Measurements from ENCODE around the gene GNAT1.
"Not testable (repeated sequence)": the region's sequence is repeated elsewhere in the genome, so short reads cannot be mapped to it uniquely, and the experiment has no call there.

Gene GNAT1

DNA sequence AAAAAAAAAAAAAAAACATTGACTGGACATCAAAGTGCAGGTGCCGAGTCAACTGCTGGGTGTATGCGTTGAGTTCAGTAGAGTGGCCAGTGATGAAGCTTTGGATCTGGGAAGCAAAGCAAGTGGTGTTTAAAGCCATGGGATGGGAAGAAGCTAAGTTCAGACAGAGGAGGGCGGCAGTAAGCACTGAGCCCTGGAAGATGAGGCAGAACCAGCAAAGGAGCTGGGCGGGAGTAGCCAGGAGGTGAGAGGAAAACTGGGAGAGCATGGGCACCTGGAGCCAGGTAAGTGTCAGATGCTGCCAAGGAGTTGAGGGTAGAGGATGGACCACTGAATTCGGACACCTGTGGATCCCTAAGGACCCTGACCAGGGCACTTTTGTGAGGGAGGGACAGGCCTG, 33.2 kb downstream of the GNAT1 start:
- no peak for DNase-seq

- DNase-seq = peak; percentile 52
Measured at GRCh38 chr3:50226888-50227389, 35.5 kb downstream of the GNAT1 start.

- DNase-seq = peak; percentile 91
Measured at GRCh38 chr3:50227390-50228183, 36.2 kb downstream of the GNAT1 start.

- not testable (repeated sequence) for DNase-seq
Measured at GRCh38 chr3:50228184-50228763, 36.9 kb downstream of the GNAT1 start.

DNA sequence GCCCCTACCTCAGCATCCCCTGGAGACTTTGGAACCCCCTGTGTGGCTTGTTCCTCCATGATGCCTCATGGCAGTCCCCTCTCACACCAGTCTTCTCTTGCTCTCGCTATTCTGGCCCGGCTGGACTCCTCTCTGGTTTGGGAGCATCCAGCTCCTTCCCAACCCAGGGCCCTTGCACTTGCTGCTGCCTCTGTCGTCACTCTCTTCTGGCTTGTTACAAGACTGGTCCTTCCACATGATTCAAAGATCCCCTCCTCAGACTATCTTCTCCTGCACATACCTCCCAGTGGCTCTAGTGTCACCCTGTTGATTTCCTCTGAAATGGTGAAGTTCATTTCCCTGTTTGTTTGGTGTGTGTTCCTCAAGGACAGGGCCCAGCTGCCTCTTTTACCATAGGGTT, 38.1 kb downstream of the GNAT1 start:
- no peak for DNase-seq

DNA sequence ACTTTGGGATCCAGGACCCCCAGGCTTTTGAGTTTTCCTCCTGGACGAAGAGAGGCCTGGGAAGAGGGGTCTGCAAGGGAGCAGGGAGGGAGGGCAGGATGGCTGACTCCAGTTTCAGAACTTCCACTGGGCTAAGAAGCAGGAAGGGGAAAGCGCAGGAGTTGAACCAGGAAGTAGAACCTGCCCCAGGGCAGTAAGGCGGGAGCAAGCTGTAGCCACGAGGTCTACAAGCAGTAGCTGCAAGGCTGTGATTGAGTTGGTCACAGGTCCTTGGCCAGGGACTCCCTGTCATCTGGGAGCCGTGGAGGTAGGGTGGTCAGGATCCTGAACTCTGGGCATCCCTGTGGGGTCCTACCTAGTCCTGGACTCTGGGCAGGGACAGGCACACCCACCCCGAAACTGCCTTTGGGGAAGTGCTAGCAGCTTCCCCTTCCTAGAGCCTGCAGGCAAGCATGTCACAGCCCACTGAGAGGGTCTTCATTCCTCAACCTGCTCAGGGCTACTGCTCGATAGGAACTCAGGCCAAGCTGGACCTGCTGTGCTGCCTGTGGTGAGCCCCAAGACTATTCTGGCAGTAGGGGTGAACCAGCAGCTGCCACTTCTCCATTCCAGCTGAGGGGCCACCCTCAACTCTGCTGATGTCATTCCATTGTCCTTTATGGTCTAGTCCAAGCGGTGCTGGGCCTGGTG, 38.8 kb downstream of the GNAT1 start:
- DNase-seq = no peak

DNA sequence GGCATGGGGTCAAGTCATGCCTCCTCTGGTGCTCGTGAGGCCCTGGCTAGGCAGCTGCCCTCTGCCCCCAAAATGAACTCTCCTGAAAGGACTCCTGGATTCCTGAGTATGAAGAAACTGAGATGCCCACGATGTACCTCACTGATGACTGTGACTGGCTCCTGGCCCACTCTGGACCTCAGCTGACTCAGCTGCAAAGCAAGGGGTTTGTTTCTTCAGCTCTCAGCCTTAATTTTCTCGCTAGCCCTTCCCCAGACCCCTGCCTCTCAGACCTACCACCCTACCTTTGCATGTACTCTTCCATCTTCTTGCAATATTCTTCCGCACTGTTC, 39.4 kb downstream of the GNAT1 start:
- no peak for DNase-seq

DNA sequence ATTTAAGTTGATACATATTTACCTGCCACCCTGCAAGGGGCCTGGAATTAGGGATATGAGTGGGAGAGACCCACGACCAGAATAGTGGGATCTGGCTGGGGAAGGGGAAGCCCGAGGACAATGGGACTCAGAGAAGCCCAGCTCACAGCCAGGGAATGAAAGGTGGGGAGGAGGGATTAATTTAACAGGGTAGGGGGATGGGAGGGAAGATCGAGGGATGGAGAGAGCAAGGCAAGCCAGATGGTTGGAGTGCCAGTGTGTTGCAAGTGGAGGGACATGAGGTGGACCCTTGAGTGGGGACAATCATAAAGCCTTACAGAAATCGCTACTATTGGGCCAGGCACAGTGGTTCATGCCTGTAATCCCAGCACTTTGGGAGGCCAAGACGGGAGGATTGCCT, 40.2 kb downstream of the GNAT1 start:
- no peak for DNase-seq

- DNase-seq = no peak
Measured at GRCh38 chr3:50232303-50232702, 40.9 kb downstream of the GNAT1 start.

DNA sequence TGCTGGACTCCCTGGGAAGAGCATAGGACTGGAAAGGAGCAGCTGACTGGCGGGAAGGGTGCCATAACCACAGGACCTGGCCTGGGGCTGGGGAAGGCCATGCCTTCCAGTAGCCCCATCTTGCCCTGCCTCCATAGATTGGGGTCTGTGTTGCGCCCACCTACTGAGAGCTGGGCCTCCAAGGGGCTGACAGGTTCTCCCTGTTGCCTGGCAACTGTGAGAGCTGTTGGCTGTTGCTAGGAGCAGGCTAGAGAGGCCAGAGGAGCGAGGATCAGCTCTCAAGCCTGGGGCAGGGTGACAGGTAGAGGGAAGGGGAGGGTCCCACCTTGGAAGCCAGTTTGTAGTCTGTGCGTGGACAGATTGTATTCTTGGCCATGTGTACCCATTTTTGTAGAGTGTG, 41.8 kb downstream of the GNAT1 start:
- DNase-seq = no peak

DNA sequence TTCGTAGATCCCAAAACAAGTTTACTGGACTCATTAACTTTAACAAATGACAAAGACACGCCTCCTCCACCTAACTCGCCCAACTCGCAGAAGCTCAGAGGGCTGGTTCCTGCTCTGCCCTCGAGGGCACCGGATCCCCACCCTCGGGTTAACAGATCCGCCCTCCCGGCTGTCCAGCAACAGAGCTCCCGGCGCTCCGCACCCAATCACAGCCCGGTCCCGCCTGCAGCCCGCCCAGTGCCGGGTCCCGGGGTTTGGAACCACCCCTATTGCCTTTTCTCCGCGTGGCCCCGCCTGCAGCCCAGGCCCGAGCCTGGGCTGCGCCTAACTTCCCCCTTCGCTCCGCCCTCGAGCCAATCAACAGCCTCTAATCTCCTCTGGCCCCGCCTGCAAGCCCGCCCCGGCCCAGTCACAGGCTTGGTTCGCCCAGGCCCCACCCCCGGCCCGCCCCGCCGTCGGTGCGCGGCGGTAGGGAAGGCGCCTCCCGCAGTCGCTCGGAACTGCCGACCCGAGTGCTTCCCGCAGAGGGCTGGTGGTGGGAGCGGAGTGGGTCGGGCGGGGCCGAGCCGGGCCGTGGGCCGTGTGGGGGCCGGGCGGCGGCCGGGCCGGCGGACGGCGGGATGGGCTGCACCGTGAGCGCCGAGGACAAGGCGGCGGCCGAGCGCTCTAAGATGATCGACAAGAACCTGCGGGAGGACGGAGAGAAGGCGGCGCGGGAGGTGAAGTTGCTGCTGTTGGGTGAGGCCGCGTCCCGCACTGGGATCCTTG, 44.5 kb downstream of the GNAT1 start, which contains the start of gene GNAI2:
Gene GNAI2, plus strand, starts transcription at position 489 of the 768 bp plus-strand sequence. Its CDS starts 132 bp downstream, at position 621.
- peak; percentile 98 for DNase-seq

DNA sequence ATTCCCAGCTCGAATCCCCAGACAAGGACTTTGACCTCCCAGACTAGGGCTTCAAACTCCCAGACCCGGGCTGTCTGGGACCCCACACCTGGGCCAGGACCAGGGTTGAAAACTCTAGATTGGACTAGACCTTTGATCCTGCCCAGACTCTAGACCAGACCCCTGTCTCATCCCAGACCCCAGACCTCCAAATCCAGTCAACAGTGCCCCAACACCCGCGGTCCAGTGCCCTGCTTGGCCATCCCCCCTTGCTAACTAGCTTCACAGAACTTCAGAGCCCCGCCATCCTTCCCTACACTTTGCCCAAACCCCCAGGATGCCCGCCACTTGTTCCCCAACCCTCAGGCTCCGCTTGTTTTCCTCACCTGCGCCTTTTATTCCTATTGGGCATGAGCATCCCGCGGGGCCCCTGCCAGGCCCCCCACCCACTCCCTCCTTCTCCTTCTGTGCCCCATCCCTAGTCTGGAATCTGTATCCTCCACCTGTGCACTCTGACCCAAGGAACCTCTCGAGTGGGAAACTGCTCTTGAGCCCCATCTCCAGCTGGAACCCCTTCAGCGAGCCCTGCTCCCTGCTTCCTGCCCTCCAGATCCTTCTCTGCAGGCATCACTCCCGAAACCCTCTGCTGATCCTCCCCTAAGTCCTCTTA, 45.2 kb downstream of the GNAT1 start:
- no peak for DNase-seq

- peak; percentile 45 for DNase-seq
Measured at GRCh38 chr3:50237133-50237651, 45.8 kb downstream of the GNAT1 start.

DNA sequence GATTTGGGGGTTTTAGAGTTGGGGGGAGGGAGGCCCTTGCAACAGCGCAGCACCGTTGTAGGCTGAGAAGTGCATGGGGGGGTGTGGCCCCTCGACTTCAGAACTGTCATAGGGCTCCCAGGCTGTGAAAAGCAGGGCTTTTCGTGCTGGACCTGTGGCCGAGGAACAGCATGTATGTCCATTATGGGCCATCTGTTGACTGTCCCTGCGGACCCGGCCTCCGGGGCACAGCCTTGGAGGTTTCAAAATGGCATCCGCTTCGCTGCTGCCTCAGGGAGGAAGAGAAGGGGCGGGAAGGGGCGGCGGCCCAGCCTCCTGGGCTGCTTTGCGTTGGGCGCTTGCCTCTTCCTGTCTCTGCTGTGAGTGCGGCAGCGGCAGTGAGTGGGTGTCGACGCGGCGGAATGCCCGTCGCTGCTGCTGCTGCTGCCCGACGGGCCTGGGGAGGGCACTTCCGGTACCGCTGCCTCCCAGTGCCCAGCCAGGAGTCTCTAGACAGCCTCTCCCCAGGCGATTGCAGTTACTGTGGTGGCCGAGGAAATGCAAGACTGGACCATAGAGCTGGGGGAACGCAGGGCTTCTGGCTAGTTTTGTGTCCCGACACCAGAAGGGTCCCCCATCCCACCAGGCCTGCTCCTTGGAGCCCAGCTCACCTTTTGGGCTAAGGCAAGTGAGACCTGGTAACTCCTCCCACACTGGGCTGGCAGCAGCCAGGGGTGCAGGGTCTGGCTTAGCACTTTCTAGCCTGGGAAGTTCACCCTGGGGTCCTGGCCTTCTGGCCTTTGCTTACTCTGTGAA, 46.5 kb downstream of the GNAT1 start:
- DNase-seq = peak; percentile 84

DNA sequence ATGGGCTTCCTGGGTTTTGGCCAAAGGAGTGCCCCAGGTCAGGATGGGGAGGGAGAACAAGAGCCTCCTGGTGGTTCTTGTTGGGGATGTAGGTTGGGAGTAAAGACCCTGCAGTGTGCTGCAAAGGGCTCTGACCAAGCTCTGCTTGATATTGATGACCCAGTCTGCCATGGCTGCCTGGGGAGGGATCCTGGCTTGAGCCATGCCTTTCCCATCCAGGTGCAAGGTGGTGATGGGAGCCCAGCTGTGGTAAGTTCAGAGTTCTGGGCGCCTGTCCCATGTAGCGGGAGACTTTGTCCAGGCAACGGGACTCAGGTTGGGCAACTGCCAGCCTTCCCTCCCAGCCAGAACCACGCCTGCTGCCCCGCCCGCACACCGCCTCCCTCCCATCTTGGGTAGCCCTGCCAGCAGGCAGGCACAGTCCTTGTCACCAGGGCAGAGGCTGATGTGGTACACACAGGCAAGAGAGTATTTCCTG, 47.2 kb downstream of the GNAT1 start:
- no peak for DNase-seq

GRCh38 chr3:50239649-50240048, 48.2 kb downstream of the GNAT1 start:
- no peak for DNase-seq

DNA sequence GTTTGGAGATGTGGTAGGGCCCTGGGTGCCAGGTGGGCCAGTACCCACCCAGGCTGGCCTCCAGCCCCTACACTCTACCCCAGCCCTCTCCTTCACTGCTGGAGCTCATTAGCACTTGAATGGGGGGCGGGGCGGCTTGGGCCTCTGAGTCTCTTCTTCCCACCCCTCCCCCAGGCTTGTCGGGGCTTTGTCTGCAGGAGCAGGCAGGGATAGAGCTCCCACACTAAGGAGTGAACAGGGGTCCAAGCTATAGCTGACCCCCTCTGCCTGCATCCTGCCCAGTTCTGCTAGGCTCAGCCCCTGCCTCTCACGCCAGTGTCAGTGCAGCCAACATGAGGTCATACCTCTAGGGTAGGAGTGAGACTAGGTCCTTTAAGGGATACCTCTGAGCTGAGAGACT, 49.8 kb downstream of the GNAT1 start:
- DNase-seq = no peak

DNA sequence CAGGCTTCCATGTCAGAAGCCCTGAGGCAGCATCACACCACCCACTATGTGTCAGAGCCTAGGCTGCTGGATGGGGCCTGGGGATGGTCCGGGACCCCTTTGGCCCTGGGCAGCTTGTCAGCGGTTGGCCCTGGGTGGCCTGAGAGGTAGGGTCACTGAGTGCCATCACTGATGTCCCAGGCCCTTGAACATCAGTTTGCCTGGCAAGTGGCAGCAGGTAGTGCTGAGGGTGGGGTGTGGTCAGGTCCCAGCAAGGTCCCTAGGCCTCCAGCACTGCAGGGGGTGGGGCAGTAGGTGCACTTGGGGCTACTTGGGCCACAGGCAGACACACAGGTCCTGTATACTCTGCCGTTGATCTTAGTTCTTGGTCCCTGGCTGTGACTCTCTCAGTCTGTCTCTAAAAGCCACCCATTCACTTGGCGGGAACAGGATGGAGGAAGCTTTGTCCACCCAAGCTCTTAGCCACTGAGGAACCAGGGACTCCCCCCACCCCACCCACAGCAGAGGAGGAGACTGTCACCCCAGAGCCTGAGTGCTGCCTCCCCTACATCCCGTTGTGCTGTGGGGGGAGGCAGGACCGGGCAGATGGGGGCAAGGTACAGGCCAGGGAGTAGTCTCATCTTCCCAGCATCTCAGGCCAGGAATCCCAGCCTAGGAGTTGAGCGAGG, 50.4 kb downstream of the GNAT1 start:
- DNase-seq = no peak

DNA sequence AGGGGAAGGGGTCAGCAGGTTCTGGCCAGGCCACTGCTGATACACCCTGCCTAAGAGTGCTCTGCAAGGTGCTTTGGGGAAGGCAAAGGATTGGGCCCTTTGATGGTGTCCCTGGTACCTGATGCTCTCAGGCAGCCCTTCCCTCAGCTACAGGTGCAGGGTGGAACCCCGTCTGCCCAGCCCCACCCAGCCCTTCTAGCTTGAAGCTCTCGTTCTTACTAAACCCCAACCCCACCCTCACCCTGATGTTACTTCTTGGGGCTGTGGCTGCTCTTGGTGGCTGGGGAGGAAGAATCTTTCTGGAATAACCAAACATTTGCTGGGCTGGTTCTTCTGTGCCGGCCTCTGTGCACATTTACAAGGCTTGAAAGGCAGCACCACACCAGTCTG, 51.0 kb downstream of the GNAT1 start:
- DNase-seq = no peak

DNA sequence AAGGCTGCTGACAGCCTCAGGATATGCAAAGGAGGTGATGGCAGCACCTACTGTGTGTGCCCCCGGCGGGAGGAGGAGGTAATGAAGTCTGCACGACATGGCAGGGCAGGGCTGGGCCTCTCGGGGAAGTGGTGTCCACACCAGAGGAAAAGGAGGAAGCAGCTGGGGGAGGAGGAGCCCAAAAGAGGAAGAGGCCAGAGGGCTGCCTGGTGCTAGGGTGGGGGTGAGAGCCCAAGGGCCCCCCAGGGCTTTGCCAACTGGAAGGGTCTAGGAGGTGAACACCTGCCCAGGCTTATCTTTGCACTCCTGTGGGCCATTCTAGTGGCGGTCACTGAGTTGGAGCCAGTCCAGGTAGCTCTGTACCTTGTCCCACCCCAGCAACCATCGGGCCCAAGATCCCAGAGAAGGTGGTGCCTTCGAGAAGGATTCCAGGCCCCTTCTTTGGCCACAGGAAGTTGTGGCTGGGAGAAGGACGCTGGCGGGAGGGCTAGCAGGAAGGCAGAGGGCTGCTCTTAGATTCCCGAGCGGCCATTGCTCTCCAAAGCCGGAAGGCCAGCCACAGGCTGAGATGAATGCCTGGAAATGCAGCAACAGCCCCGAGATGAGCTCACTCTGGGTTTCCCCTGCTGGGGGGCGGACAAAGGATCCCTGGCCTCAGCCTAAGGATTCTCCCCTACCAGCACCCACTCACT, 51.6 kb downstream of the GNAT1 start:
- DNase-seq = no peak
